ENCODE results near the gene CTNNA2. TPM values are rescaled to one million over a fixed set of nuclear protein-coding genes. Genes with fewer than 3 reads are reported as not detected.

CTNNA2 gene
- total RNA-seq, 4 donors from 2014 or later, result 0.19 TPM; not detected in 3

DNA sequence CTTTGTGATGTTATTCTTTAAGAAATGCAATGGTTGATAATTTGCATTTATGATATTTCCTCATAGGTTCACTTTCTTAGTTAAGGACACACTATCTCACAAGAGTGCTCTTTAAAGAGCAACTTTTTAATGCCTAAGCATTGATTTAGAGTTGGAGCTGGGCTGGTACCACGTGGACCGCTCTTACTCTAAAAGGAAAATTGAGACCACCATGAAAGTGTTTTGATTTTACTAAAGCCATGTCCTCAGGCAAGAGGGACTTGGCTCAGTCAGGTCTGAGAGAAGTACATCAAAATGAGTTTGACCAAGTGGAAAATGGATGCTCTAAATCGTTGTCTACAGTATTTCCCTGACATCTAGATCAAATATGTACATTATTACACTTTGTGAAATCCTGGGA lies 489.3 kb downstream of the CTNNA2 start:
- ATAC-seq (ENCODE audit: low FRiP score) (no peak), DNase-seq (ENCODE audit: low spot score) (no peak)
- TF ChIP-seq, protein P1, sequence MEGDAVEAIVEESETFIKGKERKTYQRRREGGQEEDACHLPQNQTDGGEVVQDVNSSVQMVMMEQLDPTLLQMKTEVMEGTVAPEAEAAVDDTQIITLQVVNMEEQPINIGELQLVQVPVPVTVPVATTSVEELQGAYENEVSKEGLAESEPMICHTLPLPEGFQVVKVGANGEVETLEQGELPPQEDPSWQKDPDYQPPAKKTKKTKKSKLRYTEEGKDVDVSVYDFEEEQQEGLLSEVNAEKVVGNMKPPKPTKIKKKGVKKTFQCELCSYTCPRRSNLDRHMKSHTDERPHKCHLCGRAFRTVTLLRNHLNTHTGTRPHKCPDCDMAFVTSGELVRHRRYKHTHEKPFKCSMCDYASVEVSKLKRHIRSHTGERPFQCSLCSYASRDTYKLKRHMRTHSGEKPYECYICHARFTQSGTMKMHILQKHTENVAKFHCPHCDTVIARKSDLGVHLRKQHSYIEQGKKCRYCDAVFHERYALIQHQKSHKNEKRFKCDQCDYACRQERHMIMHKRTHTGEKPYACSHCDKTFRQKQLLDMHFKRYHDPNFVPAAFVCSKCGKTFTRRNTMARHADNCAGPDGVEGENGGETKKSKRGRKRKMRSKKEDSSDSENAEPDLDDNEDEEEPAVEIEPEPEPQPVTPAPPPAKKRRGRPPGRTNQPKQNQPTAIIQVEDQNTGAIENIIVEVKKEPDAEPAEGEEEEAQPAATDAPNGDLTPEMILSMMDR (IDR thresholded peaks at IDR 0.05), result no peak

DNA sequence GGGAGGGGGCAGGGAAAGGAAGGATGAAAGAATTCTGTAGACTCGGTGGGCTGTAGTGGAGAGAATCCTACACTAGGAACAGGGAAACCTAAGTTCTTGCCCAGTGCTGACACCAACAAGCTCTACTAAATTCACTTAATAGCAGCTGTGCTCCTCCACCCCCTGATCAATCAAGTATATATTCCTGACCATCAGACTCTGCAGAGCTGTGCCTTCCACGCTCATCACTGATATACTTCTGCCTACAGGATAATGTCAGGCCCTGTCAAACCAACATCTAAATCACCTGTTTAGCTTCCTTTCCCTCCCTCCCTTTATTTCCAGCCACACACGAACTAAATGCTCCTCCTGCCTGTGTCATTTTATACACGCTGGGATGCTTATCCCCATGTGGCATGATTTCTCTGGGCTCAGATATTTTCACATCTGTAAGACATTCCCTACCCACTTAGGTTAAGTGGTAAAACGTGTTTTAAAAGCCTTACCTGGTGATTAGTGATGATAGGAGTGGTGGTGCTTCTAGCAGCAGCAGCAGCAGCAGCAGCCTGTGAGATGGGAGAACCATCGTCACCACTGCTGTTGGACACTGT lies 489.8 kb downstream of the CTNNA2 start:
- TF ChIP-seq, protein P1 (IDR thresholded peaks at IDR 0.05), result no peak
- DNase-seq (ENCODE audit: low spot score), result no peak
- ATAC-seq (ENCODE audit: low FRiP score), result no peak

DNA sequence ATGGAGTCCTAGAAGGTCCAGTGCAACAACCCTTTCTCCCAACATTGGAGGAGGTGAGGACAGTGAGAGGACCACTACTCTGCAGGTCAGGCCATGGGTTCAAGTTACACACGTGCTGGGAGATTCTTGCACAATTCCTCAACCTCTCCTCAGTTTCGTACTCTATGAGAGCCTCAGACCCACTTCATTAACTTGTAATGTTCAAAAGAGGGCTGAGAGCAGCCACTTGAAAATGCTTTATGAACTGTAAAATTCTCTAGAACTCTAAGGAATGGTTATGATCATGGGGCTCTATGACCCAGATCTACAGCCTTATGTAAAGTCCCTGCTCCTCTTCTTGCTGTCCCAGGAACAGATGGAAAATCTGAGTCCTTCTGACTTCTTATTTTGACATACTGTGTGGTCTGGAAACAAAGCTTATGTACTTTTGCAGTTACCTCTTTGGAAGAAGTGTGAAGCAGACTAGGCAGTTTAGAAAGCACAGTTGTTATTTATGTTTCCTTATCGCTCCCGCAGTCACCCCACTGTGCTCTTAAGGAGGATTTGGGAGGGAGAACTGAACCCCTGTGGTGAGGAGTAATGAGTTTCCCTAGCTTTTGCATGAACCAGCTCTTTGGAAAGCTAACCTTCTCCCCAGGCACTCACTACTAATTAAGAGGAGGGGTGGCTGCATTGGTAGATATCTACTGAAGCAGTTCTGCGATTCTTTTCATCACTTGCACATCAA lies 495.1 kb downstream of the CTNNA2 start:
- DNase-seq (ENCODE audit: low spot score), result no peak
- TF ChIP-seq, protein P1 (IDR thresholded peaks at IDR 0.05), result no peak

DNA sequence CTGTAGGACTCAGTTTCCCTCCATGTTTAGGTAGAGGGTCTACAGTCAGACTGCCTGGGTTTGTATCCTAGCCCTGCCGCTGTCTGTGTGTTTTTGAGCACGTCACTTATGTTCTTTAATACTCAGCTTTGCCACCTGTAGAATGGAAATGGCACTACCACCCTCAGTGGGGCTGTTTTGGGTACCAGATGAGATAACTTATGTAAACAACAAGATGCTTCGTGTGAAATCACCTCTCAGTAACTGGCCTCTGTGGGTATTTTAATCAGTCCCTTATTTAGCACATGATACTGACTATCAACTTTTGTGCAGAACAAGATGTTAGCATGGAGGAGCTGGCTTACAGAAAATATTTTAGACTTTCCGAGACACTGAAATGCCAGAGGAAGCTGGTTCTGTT lies 495.7 kb downstream of the CTNNA2 start:
- TF ChIP-seq, protein P1 (IDR thresholded peaks at IDR 0.05), result no peak
- ATAC-seq (ENCODE audit: low FRiP score), result no peak

More for the DNA sequence above, 495.1 kb downstream of the CTNNA2 start:
- ATAC-seq (ENCODE audit: low FRiP score), result no peak

DNA sequence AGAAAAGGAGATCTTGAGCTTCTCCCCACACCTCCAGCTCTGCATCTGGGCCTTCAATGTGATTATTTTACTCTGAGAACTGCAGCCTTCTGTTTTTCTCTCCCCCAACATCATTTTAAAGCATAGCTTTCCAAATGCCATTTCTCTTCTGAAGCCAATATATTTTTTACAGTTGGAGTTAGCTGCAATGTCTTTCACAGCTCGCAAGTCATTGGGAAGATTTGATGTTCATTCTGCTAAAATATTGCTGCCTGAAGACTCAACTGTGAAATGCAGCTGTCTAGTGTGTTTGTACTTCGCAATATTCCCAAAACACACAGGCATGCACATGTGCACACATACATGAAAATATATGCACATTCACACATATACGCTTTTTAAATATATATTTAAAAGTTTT lies 496.4 kb downstream of the CTNNA2 start:
- no peak for DNase-seq (ENCODE audit: low spot score)
- ATAC-seq (ENCODE audit: low FRiP score), result no peak
- TF ChIP-seq, protein P1 (IDR thresholded peaks at IDR 0.05), result no peak

More for the DNA sequence above, 495.7 kb downstream of the CTNNA2 start:
- no peak for DNase-seq (ENCODE audit: low spot score)

DNA sequence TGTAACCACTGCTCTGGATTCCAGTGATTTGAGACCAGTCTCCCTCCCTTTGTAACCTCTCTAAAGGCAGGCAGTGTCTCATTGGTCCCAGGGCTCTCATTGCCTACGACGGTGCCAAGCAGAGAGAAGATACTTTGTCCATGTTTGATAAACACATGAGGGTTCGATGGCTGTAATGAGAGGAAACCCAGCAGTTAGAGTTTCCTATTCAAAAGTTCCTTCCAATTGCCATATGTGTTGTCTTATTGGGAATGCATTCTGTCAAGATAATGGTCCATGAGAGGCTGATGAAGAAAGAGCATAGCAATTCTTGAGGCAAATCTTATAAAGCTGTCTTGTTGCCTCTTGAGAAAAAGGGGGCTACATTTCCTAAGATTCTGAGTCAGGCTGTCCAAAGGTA lies 499.2 kb downstream of the CTNNA2 start:
- TF ChIP-seq, protein P1 (IDR thresholded peaks at IDR 0.05), result no peak
- DNase-seq (ENCODE audit: low spot score) (no peak), ATAC-seq (ENCODE audit: low FRiP score) (no peak)

DNA sequence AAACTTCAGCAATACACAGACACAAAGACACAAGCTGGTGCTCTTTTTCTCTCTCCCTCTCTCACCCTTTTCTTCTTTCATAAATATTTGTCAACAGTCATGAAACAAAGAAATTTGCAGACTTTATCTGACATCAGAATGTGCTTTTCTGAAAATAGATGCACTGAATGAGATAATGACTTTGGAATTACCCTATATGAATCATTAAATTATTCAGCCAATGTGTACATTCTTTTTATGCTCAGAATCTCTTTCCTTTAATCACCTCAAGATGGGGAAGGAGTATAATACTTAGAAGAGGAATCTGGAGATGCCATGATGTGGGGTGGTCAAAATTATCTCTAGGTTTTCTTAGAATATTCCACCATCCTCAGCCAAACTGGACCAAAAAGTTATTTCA lies 501.8 kb downstream of the CTNNA2 start:
- TF ChIP-seq, protein P1 (IDR thresholded peaks at IDR 0.05), result no peak
- DNase-seq (ENCODE audit: low spot score), result no peak
- ATAC-seq (ENCODE audit: low FRiP score), result no peak

Data from omental fat pad (tissue), 4 donors.